Measurements from ENCODE around the gene ELN. TPM values are rescaled to one million over a fixed set of nuclear protein-coding genes. Genes with fewer than 3 reads are reported as not detected.

ELN gene
- total and polyA plus RNA-seq, 9 of the 15 experiments (the other 6 are each of a cell fraction or from before 2014, with no cell fraction given), result 0.20 TPM; not detected in 8

GRCh38 chr7:74083117-74083876, 55.3 kb downstream of the ELN start, which contains the start of gene LIMK1 (continued):
- TF ChIP-seq, protein P1, sequence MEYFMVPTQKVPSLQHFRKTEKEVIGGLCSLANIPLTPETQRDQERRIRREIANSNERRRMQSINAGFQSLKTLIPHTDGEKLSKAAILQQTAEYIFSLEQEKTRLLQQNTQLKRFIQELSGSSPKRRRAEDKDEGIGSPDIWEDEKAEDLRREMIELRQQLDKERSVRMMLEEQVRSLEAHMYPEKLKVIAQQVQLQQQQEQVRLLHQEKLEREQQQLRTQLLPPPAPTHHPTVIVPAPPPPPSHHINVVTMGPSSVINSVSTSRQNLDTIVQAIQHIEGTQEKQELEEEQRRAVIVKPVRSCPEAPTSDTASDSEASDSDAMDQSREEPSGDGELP (CRISPR knock-in tag; IDR thresholded peaks at IDR 0.05; ENCODE audit: borderline replicate concordance), result peak; percentile 85; the same call in 1 of the 2 replicates
- TF ChIP-seq ZC3H4 (CRISPR knock-in tag; IDR thresholded peaks at IDR 0.05; ENCODE audit: borderline replicate concordance) (no peak), RCOR1 (IDR thresholded peaks at IDR 0.05; ENCODE audit: borderline replicate concordance in 1 of 2, low read depth in 2 of 2, low read length in 2 of 2) (peak in 1 of 2 experiments; percentile 7; a peak in 1 of 4 replicates), ZNF696 (CRISPR knock-in tag; conservative IDR thresholded peaks at IDR 0.05) (no peak), NCOA6 (IDR thresholded peaks at IDR 0.05) (no peak), MEF2A (IDR thresholded peaks at IDR 0.05; ENCODE audit: control insufficient read depth, low read depth, low read length) (no peak), SLC30A9 (CRISPR knock-in tag; IDR thresholded peaks at IDR 0.05) (no peak), PHF8 (IDR thresholded peaks at IDR 0.05; ENCODE audit: borderline replicate concordance, low read length) (peak; percentile 60; the same call in 1 of the 2 replicates), RB1 (IDR thresholded peaks at IDR 0.05; ENCODE audit: low read depth) (peak; percentile 37; the same call in 1 of the 2 replicates)
- TF ChIP-seq, protein P2, sequence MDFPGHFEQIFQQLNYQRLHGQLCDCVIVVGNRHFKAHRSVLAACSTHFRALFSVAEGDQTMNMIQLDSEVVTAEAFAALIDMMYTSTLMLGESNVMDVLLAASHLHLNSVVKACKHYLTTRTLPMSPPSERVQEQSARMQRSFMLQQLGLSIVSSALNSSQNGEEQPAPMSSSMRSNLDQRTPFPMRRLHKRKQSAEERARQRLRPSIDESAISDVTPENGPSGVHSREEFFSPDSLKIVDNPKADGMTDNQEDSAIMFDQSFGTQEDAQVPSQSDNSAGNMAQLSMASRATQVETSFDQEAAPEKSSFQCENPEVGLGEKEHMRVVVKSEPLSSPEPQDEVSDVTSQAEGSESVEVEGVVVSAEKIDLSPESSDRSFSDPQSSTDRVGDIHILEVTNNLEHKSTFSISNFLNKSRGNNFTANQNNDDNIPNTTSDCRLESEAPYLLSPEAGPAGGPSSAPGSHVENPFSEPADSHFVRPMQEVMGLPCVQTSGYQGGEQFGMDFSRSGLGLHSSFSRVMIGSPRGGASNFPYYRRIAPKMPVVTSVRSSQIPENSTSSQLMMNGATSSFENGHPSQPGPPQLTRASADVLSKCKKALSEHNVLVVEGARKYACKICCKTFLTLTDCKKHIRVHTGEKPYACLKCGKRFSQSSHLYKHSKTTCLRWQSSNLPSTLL (IDR thresholded peaks at IDR 0.05), result no peak
- TF ChIP-seq, protein P3, sequence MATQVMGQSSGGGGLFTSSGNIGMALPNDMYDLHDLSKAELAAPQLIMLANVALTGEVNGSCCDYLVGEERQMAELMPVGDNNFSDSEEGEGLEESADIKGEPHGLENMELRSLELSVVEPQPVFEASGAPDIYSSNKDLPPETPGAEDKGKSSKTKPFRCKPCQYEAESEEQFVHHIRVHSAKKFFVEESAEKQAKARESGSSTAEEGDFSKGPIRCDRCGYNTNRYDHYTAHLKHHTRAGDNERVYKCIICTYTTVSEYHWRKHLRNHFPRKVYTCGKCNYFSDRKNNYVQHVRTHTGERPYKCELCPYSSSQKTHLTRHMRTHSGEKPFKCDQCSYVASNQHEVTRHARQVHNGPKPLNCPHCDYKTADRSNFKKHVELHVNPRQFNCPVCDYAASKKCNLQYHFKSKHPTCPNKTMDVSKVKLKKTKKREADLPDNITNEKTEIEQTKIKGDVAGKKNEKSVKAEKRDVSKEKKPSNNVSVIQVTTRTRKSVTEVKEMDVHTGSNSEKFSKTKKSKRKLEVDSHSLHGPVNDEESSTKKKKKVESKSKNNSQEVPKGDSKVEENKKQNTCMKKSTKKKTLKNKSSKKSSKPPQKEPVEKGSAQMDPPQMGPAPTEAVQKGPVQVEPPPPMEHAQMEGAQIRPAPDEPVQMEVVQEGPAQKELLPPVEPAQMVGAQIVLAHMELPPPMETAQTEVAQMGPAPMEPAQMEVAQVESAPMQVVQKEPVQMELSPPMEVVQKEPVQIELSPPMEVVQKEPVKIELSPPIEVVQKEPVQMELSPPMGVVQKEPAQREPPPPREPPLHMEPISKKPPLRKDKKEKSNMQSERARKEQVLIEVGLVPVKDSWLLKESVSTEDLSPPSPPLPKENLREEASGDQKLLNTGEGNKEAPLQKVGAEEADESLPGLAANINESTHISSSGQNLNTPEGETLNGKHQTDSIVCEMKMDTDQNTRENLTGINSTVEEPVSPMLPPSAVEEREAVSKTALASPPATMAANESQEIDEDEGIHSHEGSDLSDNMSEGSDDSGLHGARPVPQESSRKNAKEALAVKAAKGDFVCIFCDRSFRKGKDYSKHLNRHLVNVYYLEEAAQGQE (IDR thresholded peaks at IDR 0.05; ENCODE audit: borderline replicate concordance), result no peak; the same call in 1 of the 2 replicates
- TF ChIP-seq, protein P3 (CRISPR knock-in tag; IDR thresholded peaks at IDR 0.05; ENCODE audit: low read depth), result 0 out of 2 replicates have a peak, but pooled peaks have one; percentile 29
- TF ChIP-seq, protein P4, sequence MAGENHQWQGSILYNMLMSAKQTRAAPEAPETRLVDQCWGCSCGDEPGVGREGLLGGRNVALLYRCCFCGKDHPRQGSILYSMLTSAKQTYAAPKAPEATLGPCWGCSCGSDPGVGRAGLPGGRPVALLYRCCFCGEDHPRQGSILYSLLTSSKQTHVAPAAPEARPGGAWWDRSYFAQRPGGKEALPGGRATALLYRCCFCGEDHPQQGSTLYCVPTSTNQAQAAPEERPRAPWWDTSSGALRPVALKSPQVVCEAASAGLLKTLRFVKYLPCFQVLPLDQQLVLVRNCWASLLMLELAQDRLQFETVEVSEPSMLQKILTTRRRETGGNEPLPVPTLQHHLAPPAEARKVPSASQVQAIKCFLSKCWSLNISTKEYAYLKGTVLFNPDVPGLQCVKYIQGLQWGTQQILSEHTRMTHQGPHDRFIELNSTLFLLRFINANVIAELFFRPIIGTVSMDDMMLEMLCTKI (IDR thresholded peaks at IDR 0.05; ENCODE audit: partially characterized antibody), result no peak
